H1 (cell line): ENCODE data around the gene BCL11A. TPM values are rescaled to one million over a fixed set of nuclear protein-coding genes. Genes with fewer than 3 reads are reported as not detected.

Source experiments
- BACH1 ChIP-seq: IDR thresholded peaks from 2 replicates; pipeline ENCODE4 v1.6.1; 2012; ENCODE audit warnings: low read length, improper control_type of control experiment
- BCL11A ChIP-seq, 2 experiments: IDR thresholded peaks; one replicate each; pipeline ENCODE4 v1.6.1; 2011; ENCODE audit warnings: low read depth in 2 of 2, low read length in 2 of 2, mild to moderate bottlenecking in 2 of 2
- CBX5 ChIP-seq: fragments of 300-800, 300-1000 bp; sonication (generic); IDR thresholded peaks from 2 replicates; pipeline ENCODE4 v1.7.1; 2016; ENCODE audit warnings: antibody characterized with exemption, low read length, low read depth
- CBX8 ChIP-seq: fragments of 300-800, 300-1000 bp; sonication (generic); IDR thresholded peaks from 2 replicates; pipeline ENCODE4 v1.7.1; 2016; ENCODE audit warnings: low read depth, low read length, borderline replicate concordance
- CEBPB ChIP-seq: IDR thresholded peaks from 2 replicates; pipeline ENCODE4 v1.6.1; 2012; ENCODE audit warnings: low read depth, low read length
- CHD1 ChIP-seq: IDR thresholded peaks from 2 replicates; pipeline ENCODE4 v1.6.1; 2012; ENCODE audit warnings: low read depth, low read length, improper control_type of control experiment
- CTBP2 ChIP-seq: IDR thresholded peaks from 2 replicates; pipeline ENCODE4 v1.7.0; 2011; ENCODE audit warnings: borderline replicate concordance, mild to moderate bottlenecking, moderate library complexity, mixed read lengths, low read length; ENCODE audit not compliant: insufficient read depth, insufficient read length
- EP300 ChIP-seq, 2 experiments: IDR thresholded peaks; 1 replicate in 1 of 2; 2 replicates in 1 of 2; pipeline ENCODE4 v1.6.1; 2011 to 2012; ENCODE audit warnings: low read depth in 2 of 2, low read length in 2 of 2, mild to moderate bottlenecking in 2 of 2, borderline replicate concordance in 1 of 2, inconsistent platforms in 1 of 2, moderate library complexity in 1 of 2
- EZH2 ChIP-seq: fragments of 200-600 bp; sonication (generic); IDR thresholded peaks from 2 replicates; pipeline ENCODE4 v1.7.1; 2012; ENCODE audit warnings: low read depth, mild to moderate bottlenecking, moderate library complexity, low read length, inconsistent platforms; ENCODE audit not compliant: severe bottlenecking
- HDAC2 ChIP-seq, 2 experiments: fragments of 300-600 bp in 1 of 2; sonication (generic) in 1 of 2; IDR thresholded peaks; 2 replicates each; pipeline ENCODE4 v1.6.1; 2011 to 2012; ENCODE audit warnings: low read depth in 2 of 2, low read length in 2 of 2, mild to moderate bottlenecking in 2 of 2, moderate library complexity in 2 of 2, borderline replicate concordance in 1 of 2, inconsistent platforms in 1 of 2
- KDM4A ChIP-seq: IDR thresholded peaks from one replicate; pipeline ENCODE4 v1.7.1; 2012; ENCODE audit warnings: low read depth, mild to moderate bottlenecking, moderate library complexity, low read length, inconsistent platforms; ENCODE audit not compliant: severe bottlenecking
- KDM5A ChIP-seq: fragments of 200-600 bp; IDR thresholded peaks from 2 replicates; pipeline ENCODE4 v1.7.1; 2012; ENCODE audit warnings: mild to moderate bottlenecking, low read length, inconsistent platforms, mixed read lengths
- MAFK ChIP-seq: IDR thresholded peaks from 2 replicates; pipeline ENCODE4 v1.6.1; 2012; ENCODE audit warnings: low read depth, mild to moderate bottlenecking, improper control_type of control experiment, low read length
- POLR2A ChIP-seq, 2 experiments: IDR thresholded peaks; 1 replicate in 1 of 2; 2 replicates in 1 of 2; pipeline ENCODE4 v1.6.1; 2011; ENCODE audit warnings: low read depth in 2 of 2, low read length in 2 of 2, mild to moderate bottlenecking in 2 of 2; ENCODE audit errors: control extremely low read depth in 1 of 2
- POU5F1 ChIP-seq: IDR thresholded peaks from 2 replicates; pipeline ENCODE4 v1.6.1; 2011; ENCODE audit warnings: low read depth, mild to moderate bottlenecking, low read length, moderate library complexity
- RBBP5 ChIP-seq: IDR thresholded peaks from 2 replicates; pipeline ENCODE4 v1.7.1; 2012; ENCODE audit warnings: low read depth, mild to moderate bottlenecking, inconsistent platforms, low read length, moderate library complexity, borderline replicate concordance
- RNF2 ChIP-seq: fragments of 200-900, 300-1000 bp; sonication (generic); IDR thresholded peaks from 2 replicates; pipeline ENCODE4 v1.7.1; 2016; ENCODE audit warnings: borderline replicate concordance, low read depth, mild to moderate bottlenecking, antibody characterized with exemption, low read length; ENCODE audit not compliant: poor library complexity, severe bottlenecking; ENCODE audit errors: missing control alignments
- SAP30 ChIP-seq: fragments of 300-600 bp; sonication (generic); IDR thresholded peaks from 2 replicates; pipeline ENCODE4 v1.7.1; 2012; ENCODE audit warnings: low read length, moderate library complexity, mild to moderate bottlenecking, inconsistent platforms; ENCODE audit not compliant: insufficient read depth, insufficient replicate concordance
- SP2 ChIP-seq: IDR thresholded peaks from 2 replicates; pipeline ENCODE4 v1.6.1; 2012; ENCODE audit warnings: mild to moderate bottlenecking, low read length, inconsistent platforms
- SRF ChIP-seq: IDR thresholded peaks from 2 replicates; pipeline ENCODE4 v1.6.1; 2011; ENCODE audit warnings: mild to moderate bottlenecking, low read depth, low read length, moderate library complexity
- polyA plus RNA-seq, 7 experiments: library from polyadenylated mRNA; depleted of rRNA in 3 of 7; stranded (reverse) in 5 of 7; unstranded in 2 of 7; fragments of >200 nt in 5 of 7; fragments of 200-250 nt in 2 of 7; gene quantifications; 1 replicate in 5 of 7; 2 replicates in 1 of 7; 4 replicates in 1 of 7; pipeline versions ENCODE4 v1.2.1 to v1.2.3, GENCODE V29; 2011 to 2013; ENCODE audit warnings: missing spikeins in 2 of 7, mixed read lengths in 2 of 7
- total RNA-seq: library from RNA; stranded (reverse); fragmentation: NEBNext Ultra II Directional; extraction: Animal tissue kit (Norgen Biotek cat#: 25700); gene quantifications from 2 replicates; pipeline ENCODE4 v1.2.1, GENCODE V29; 2021
- TF ChIP-seq, protein P1 (sequence below): IDR thresholded peaks from 2 replicates; pipeline ENCODE4 v1.6.1; 2012; ENCODE audit warnings: inconsistent platforms
- TF ChIP-seq, protein P2 (sequence below): IDR thresholded peaks from 2 replicates; pipeline ENCODE4 v1.6.1; 2011; ENCODE audit warnings: low read depth, mild to moderate bottlenecking, low read length; ENCODE audit not compliant: insufficient read depth

Gene BCL11A
- total and polyA plus RNA-seq, 2 of the 8 experiments (the other 6 are each of a cell fraction or from before 2014, with no cell fraction given): 11.9 to 59.3 TPM

DNA sequence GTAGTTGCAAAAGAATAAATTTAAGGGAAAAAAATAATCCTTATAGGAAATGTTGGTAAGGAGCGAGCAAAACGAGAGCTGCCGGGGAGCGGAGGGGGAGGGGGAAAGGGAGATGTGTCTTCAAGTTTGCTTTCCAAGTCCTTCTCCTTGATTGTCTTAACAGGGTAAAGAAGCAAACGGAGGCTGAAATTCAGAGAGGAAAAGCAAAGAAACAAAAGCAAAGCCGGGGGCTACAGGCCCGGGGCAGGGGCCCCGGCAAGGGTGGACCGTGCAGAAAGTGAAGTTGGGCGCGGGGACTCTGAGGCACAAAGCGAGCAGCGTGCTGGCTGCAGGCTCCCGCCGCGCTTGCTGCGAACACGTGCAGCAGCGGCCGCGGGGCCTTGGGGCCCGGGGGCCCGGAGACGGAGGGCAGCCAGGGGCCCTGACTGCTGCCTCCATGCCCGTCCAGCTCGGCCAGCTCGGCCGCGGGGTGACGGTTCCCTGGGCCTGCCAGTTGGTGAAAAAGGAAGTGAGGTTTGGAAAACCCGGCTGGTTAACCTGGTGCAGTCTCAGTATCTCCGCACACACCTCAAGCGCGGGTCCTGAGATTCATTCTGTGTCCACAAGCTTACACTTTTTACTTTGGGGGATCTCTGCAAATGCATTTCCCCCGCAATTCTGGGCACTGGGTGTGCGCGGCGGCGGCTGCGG lies 4.1 kb downstream of the BCL11A start (continued):
- TF ChIP-seq RBBP5 (no peak; the same call in none of the 2 replicates), CTBP2 (no peak), SRF (no peak), CBX5 (no peak), EZH2 (no peak), POLR2A (IDR thresholded peaks at IDR 0.05; ENCODE audit: control extremely low read depth in 1 of 2, low read depth in 2 of 2, low read length in 2 of 2) (peak; percentile 19 to 45; a peak in 1 of 3 replicates), MAFK (no peak), SP2 (no peak), KDM5A (no peak), BCL11A (IDR thresholded peaks at IDR 0.05; ENCODE audit: low read depth in 2 of 2, low read length in 2 of 2) (no peak), POU5F1 (no peak), BACH1 (no peak), RNF2 (no peak), KDM4A (no peak), EP300 (IDR thresholded peaks at IDR 0.05; ENCODE audit: borderline replicate concordance in 1 of 2, low read depth in 2 of 2, low read length in 2 of 2) (no peak), CHD1 (no peak), HDAC2 (IDR thresholded peaks at IDR 0.05; ENCODE audit: borderline replicate concordance in 1 of 2, low read depth in 2 of 2, low read length in 2 of 2) (peak in 1 of 2 experiments; percentile 79; a peak in 1 of 4 replicates), SAP30 (peak; percentile 22), CBX8 (no peak), CEBPB (no peak)
- TF ChIP-seq, protein P1, sequence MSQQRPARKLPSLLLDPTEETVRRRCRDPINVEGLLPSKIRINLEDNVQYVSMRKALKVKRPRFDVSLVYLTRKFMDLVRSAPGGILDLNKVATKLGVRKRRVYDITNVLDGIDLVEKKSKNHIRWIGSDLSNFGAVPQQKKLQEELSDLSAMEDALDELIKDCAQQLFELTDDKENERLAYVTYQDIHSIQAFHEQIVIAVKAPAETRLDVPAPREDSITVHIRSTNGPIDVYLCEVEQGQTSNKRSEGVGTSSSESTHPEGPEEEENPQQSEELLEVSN: peak; percentile 84
- TF ChIP-seq, protein P2, sequence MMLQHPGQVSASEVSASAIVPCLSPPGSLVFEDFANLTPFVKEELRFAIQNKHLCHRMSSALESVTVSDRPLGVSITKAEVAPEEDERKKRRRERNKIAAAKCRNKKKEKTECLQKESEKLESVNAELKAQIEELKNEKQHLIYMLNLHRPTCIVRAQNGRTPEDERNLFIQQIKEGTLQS: no peak
